IPS-15b (cell line): Measurements from ENCODE around the gene LSM3.

Experiments used
- H3K27me3 ChIP-seq: one replicate; pipeline ENCODE4 v1.6.1; 2013; ENCODE audit warnings: low read length; ENCODE audit not compliant: control insufficient read depth, insufficient read depth
- H3K36me3 ChIP-seq: one replicate; pipeline ENCODE4 v1.6.1; 2013; ENCODE audit warnings: low read length; ENCODE audit not compliant: control insufficient read depth, insufficient read depth
- H3K4me1 ChIP-seq: one replicate; pipeline ENCODE4 v1.6.1; 2013; ENCODE audit warnings: mild to moderate bottlenecking, low read length; ENCODE audit not compliant: control insufficient read depth, insufficient read depth
- H3K4me3 ChIP-seq: one replicate; pipeline ENCODE4 v1.5.1; 2013; ENCODE audit warnings: low read depth, low read length
- H3K9ac ChIP-seq: one replicate; pipeline ENCODE4 v1.6.1; 2013; ENCODE audit warnings: low read depth, mild to moderate bottlenecking, low read length
- H3K9me3 ChIP-seq: one replicate; pipeline ENCODE4 v1.6.1; 2013; ENCODE audit warnings: mild to moderate bottlenecking, low read length; ENCODE audit not compliant: control insufficient read depth, insufficient read depth

Gene LSM3

GRCh38 chr3:14137445-14137844 is 41.2 kb upstream of the LSM3 start:
- no peak overlapping the region for H3K9ac ChIP-seq
- no peak overlapping the region for H3K4me3 ChIP-seq
- no peaks in the 10 kb centered on the region for H3K9me3 ChIP-seq
- no peaks in the 10 kb centered on the region for H3K27me3 ChIP-seq
- no peaks in the 10 kb centered on the region for H3K4me1 ChIP-seq
- peaks cover 44% of the 10 kb centered on the region for H3K36me3 ChIP-seq

- peaks cover 36% of the 10 kb centered on the region for H3K36me3 ChIP-seq
- H3K9me3 ChIP-seq, result no peaks in the 10 kb centered on the region
- no peaks in the 10 kb centered on the region for H3K4me1 ChIP-seq
- H3K9ac ChIP-seq, result no peak overlapping the region
- H3K27me3 ChIP-seq, result no peaks in the 10 kb centered on the region
- H3K4me3 ChIP-seq, result no peak overlapping the region
Observed at GRCh38 chr3:14138109-14138877, 40.3 kb upstream of the LSM3 start.

GRCh38 chr3:14138878-14139655 is 39.5 kb upstream of the LSM3 start:
- no peaks in the 10 kb centered on the region for H3K27me3 ChIP-seq
- H3K9ac ChIP-seq, result no peak overlapping the region
- H3K4me1 ChIP-seq, result peaks cover 2% of the 10 kb centered on the region
- no peaks in the 10 kb centered on the region for H3K9me3 ChIP-seq
- H3K36me3 ChIP-seq, result peaks cover 29% of the 10 kb centered on the region
- no peak overlapping the region for H3K4me3 ChIP-seq

GRCh38 chr3:14139771-14140170 is 38.8 kb upstream of the LSM3 start:
- Histone ChIP-seq H3K4me3 (no peak overlapping the region), H3K9me3 (no peaks in the 10 kb centered on the region), H3K36me3 (peaks cover 22% of the 10 kb centered on the region), H3K27me3 (no peaks in the 10 kb centered on the region), H3K4me1 (peaks cover 2% of the 10 kb centered on the region), H3K9ac (no peak overlapping the region)

- Histone ChIP-seq H3K27me3 (no peaks in the 10 kb centered on the region), H3K4me1 (peaks cover 2% of the 10 kb centered on the region), H3K4me3 (no peak overlapping the region), H3K9ac (no peak overlapping the region), H3K36me3 (peaks cover 14% of the 10 kb centered on the region), H3K9me3 (no peaks in the 10 kb centered on the region)
Observed at GRCh38 chr3:14140668-14141067, 37.9 kb upstream of the LSM3 start.

GRCh38 chr3:14141144-14141543 is 37.5 kb upstream of the LSM3 start:
- H3K4me3 ChIP-seq, result no peak overlapping the region
- no peak overlapping the region for H3K9ac ChIP-seq
- H3K27me3 ChIP-seq, result no peaks in the 10 kb centered on the region
- no peaks in the 10 kb centered on the region for H3K9me3 ChIP-seq
- peaks cover 10% of the 10 kb centered on the region for H3K36me3 ChIP-seq
- H3K4me1 ChIP-seq, result peaks cover 2% of the 10 kb centered on the region

- Histone ChIP-seq H3K36me3 (peaks cover 10% of the 10 kb centered on the region), H3K9ac (no peak overlapping the region), H3K27me3 (no peaks in the 10 kb centered on the region), H3K4me1 (peaks cover 2% of the 10 kb centered on the region), H3K9me3 (no peaks in the 10 kb centered on the region), H3K4me3 (no peak overlapping the region)
Observed at GRCh38 chr3:14141602-14142341, 36.8 kb upstream of the LSM3 start.

- peaks cover 2% of the 10 kb centered on the region for H3K4me1 ChIP-seq
- H3K36me3 ChIP-seq, result peaks cover 17% of the 10 kb centered on the region
- no peaks in the 10 kb centered on the region for H3K27me3 ChIP-seq
- no peaks in the 10 kb centered on the region for H3K9me3 ChIP-seq
- H3K9ac ChIP-seq, result no peak overlapping the region
- H3K4me3 ChIP-seq, result no peak overlapping the region
Observed at GRCh38 chr3:14142567-14143270, 35.9 kb upstream of the LSM3 start.

GRCh38 chr3:14143271-14144225 is 35.1 kb upstream of the LSM3 start:
- H3K36me3 ChIP-seq, result peaks cover 23% of the 10 kb centered on the region
- H3K9ac ChIP-seq, result no peak overlapping the region
- H3K27me3 ChIP-seq, result no peaks in the 10 kb centered on the region
- H3K4me3 ChIP-seq, result no peak overlapping the region
- peaks cover 7% of the 10 kb centered on the region for H3K4me1 ChIP-seq
- H3K9me3 ChIP-seq, result no peaks in the 10 kb centered on the region

GRCh38 chr3:14144423-14145075 is 34.1 kb upstream of the LSM3 start:
- H3K27me3 ChIP-seq, result no peaks in the 10 kb centered on the region
- H3K4me3 ChIP-seq, result no peak overlapping the region
- peaks cover 18% of the 10 kb centered on the region for H3K36me3 ChIP-seq
- no peak overlapping the region for H3K9ac ChIP-seq
- peaks cover 7% of the 10 kb centered on the region for H3K4me1 ChIP-seq
- H3K9me3 ChIP-seq, result no peaks in the 10 kb centered on the region
